ENCODE results near the gene ADD1. TPM values are rescaled to one million over a fixed set of nuclear protein-coding genes. Genes with fewer than 3 reads are reported as not detected.

ADD1 gene
- polyA plus RNA-seq, 3 donors: 76.1 to 122 (median 103) TPM

- no peak overlapping the region for H3K9ac ChIP-seq (ENCODE audit: insufficient read depth, low read length, poor library complexity, severe bottlenecking)
- no peak overlapping the region for H3K27ac ChIP-seq (ENCODE audit: low read depth in 1 of 2, low read length in 2 of 2)
- H3K4me1 ChIP-seq (ENCODE audit: control insufficient read depth in 1 of 2, insufficient read depth in 2 of 2, low read length in 2 of 2): peaks cover 7 to 9% of the 10 kb centered on the region in 2 donors
Observed at GRCh38 chr4:2940267-2941137, 96.9 kb downstream of the ADD1 start.

More at GRCh38 chr4:2940267-2941137, 96.9 kb downstream of the ADD1 start:
- Histone ChIP-seq H3K79me2 (ENCODE audit: insufficient read depth, low read length) (peaks cover 18% of the 10 kb centered on the region), H3K4me2 (replicated peaks; ENCODE audit: extremely low read depth, low read length, poor library complexity, severe bottlenecking) (no peak overlapping the region), H3K36me3 (replicated peaks in 1 of 2; ENCODE audit: control insufficient read depth in 1 of 2, insufficient read depth in 2 of 2, low read length in 2 of 2) (peaks cover 77 to 89% of the 10 kb centered on the region in 2 donors), H3K27me3 (ENCODE audit: control insufficient read depth in 2 of 2, insufficient read depth in 2 of 2, low read length in 2 of 2) (no peaks in the 10 kb centered on the region), H4K20me1 (ENCODE audit: insufficient read depth, low read length) (peaks cover 27% of the 10 kb centered on the region), H2AFZ (ENCODE audit: insufficient read depth, low read depth, low read length, poor library complexity, severe bottlenecking) (no peak overlapping the region), H3K4me3 (replicated peaks in 1 of 3; ENCODE audit: low read depth in 2 of 3, low read length in 3 of 3) (no peak overlapping the region), H3K9me3 (replicated peaks in 1 of 2; ENCODE audit: control insufficient read depth in 1 of 2, insufficient read depth in 1 of 2, low read length in 2 of 2) (no peaks in the 10 kb centered on the region)
- intact Hi-C loops (cut with micrococcal nuclease): no loop called here
- WGBS (ENCODE audit: insufficient coverage): 96% methylated on average over 24 of the region's 29 CpGs
- DNase-seq: no peak
- H3K4me3 Mint-ChIP-seq: no peak overlapping the region
- TF ChIP-seq CTCF (IDR thresholded peaks at IDR 0.05): no peak
- H3K27me3 Mint-ChIP-seq (ENCODE audit: low read depth in 3 of 3): no peaks in the 10 kb centered on the region
- H3K36me3 Mint-ChIP-seq: peaks cover 69 to 88% of the 10 kb centered on the region in 2 donors
- peak overlapping the region in 4 of 7 donors; percentile 21 to 73 (median 68) for H3K27ac Mint-ChIP-seq
- H3K9me3 Mint-ChIP-seq: no peaks in the 10 kb centered on the region
- H3K4me1 Mint-ChIP-seq: peaks cover 16% of the 10 kb centered on the region
